Suprapubic skin (tissue), 4 donors: Measurements from ENCODE around the gene TMIGD1. TPM values are rescaled to one million over a fixed set of nuclear protein-coding genes. Genes with fewer than 3 reads are reported as not detected.

Experiments
- DNase-seq, 2 donors: peaks; one replicate each; pipeline ENCODE4 v3.0.0-alpha.2; 2019; ENCODE audit warnings: low spot score in 2 of 2
- H3K27ac ChIP-seq: fragments of 200-600 bp; sonication (generic); one replicate; pipeline ENCODE4 v1.5.1; 2019
- H3K27me3 ChIP-seq: fragments of 200-600 bp; sonication (generic); one replicate; pipeline ENCODE4 v1.5.1; 2019
- H3K36me3 ChIP-seq: fragments of 200-600 bp; sonication (generic); one replicate; pipeline ENCODE4 v1.5.1; 2019
- H3K4me1 ChIP-seq: fragments of 200-600 bp; sonication (generic); one replicate; pipeline ENCODE4 v1.5.1; 2019
- H3K4me3 ChIP-seq: fragments of 200-600 bp; sonication (generic); one replicate; pipeline ENCODE4 v1.5.1; 2019; ENCODE audit warnings: mild to moderate bottlenecking
- H3K9me3 ChIP-seq: fragments of 200-600 bp; sonication (generic); one replicate; pipeline ENCODE4 v1.5.1; 2019
- CTCF ChIP-seq, 2 donors: fragments of 200-600 bp in 1 of 2; fragments of 450-650 bp in 1 of 2; sonication (generic) in 1 of 2; IDR thresholded peaks; one replicate each; pipeline ENCODE4 v1.5.1; 2016 to 2019; ENCODE audit warnings: antibody characterized with exemption in 2 of 2, mild to moderate bottlenecking in 1 of 2, moderate library complexity in 1 of 2
- EP300 ChIP-seq: sonication (generic); formaldehyde crosslinking; IDR thresholded peaks from one replicate; pipeline ENCODE4 v1.6.1; 2017; ENCODE audit warnings: antibody characterized with exemption
- POLR2A ChIP-seq, 2 donors: fragments of 450-650 bp; IDR thresholded peaks; one replicate each; pipeline ENCODE4 v1.6.1; 2017; ENCODE audit warnings: antibody characterized with exemption in 2 of 2, mild to moderate bottlenecking in 2 of 2, moderate library complexity in 2 of 2
- POLR2AphosphoS5 ChIP-seq, 3 donors: sonication (generic); formaldehyde crosslinking; IDR thresholded peaks; one replicate each; pipeline ENCODE4 v1.6.1; 2017; ENCODE audit warnings: antibody characterized with exemption in 3 of 3
- WGBS: methylation state at CpG from one replicate; pipeline ENCODE4 v1.1.5; 2018; 5-methylcytosine and 5-hydroxymethylcytosine counted together
- total RNA-seq, 4 donors: library from RNA; depleted of rRNA; stranded (reverse); fragments of >200 nt; gene quantifications; one replicate each; pipeline ENCODE4 v1.1.0, GENCODE V29; 2016

The TMIGD1 gene
- total RNA-seq, 4 donors from 2014 or later: 0.45 TPM; not detected in 3

GRCh38 chr17:30337393-30337999 is 3.6 kb upstream of the TMIGD1 start:
- no peak for DNase-seq
- Histone ChIP-seq H3K27ac (no peak overlapping the region), H3K9me3 (no peaks in the 10 kb centered on the region), H3K4me3 (no peak overlapping the region), H3K36me3 (no peaks in the 10 kb centered on the region), H3K4me1 (peaks cover 11% of the 10 kb centered on the region), H3K27me3 (no peaks in the 10 kb centered on the region)
- no peak for TF ChIP-seq POLR2AphosphoS5 (IDR thresholded peaks at IDR 0.05)
- no peak for TF ChIP-seq CTCF (IDR thresholded peaks at IDR 0.05)
- TF ChIP-seq EP300: no peak
- no peak for TF ChIP-seq POLR2A (IDR thresholded peaks at IDR 0.05)
- WGBS: 100% methylated on average over 1 of the region's 1 CpG

- 54% methylated on average over 8 of the region's 8 CpGs for WGBS
Measured at GRCh38 chr17:30336369-30337171, 2.7 kb upstream of the TMIGD1 start.

GRCh38 chr17:30334421-30334820 is 564 bp upstream of the TMIGD1 start:
- no peaks in the 10 kb centered on the region for H3K9me3 ChIP-seq
- H3K27ac ChIP-seq: no peak overlapping the region
- no peak for DNase-seq
- H3K27me3 ChIP-seq: no peaks in the 10 kb centered on the region
- WGBS: 88% methylated on average over 4 of the region's 4 CpGs
- TF ChIP-seq CTCF (IDR thresholded peaks at IDR 0.05) (no peak), EP300 (no peak), POLR2A (IDR thresholded peaks at IDR 0.05) (no peak), POLR2AphosphoS5 (IDR thresholded peaks at IDR 0.05) (no peak)
- peaks cover 4% of the 10 kb centered on the region for H3K4me1 ChIP-seq
- no peaks in the 10 kb centered on the region for H3K36me3 ChIP-seq
- H3K4me3 ChIP-seq: no peak overlapping the region

More at GRCh38 chr17:30336369-30337171, 2.7 kb upstream of the TMIGD1 start:
- Histone ChIP-seq H3K4me1 (peaks cover 11% of the 10 kb centered on the region), H3K9me3 (no peaks in the 10 kb centered on the region), H3K27me3 (no peaks in the 10 kb centered on the region), H3K27ac (no peak overlapping the region), H3K4me3 (no peak overlapping the region), H3K36me3 (no peaks in the 10 kb centered on the region)
- TF ChIP-seq POLR2A (IDR thresholded peaks at IDR 0.05): no peak
- peak; percentile 37 to 39 for TF ChIP-seq CTCF (IDR thresholded peaks at IDR 0.05)
- no peak for TF ChIP-seq POLR2AphosphoS5 (IDR thresholded peaks at IDR 0.05)
- DNase-seq: no peak

- Histone ChIP-seq H3K4me1 (peaks cover 4% of the 10 kb centered on the region), H3K27ac (no peak overlapping the region), H3K9me3 (no peaks in the 10 kb centered on the region), H3K4me3 (no peak overlapping the region), H3K27me3 (no peaks in the 10 kb centered on the region), H3K36me3 (no peaks in the 10 kb centered on the region)
- DNase-seq: no peak
- TF ChIP-seq CTCF (IDR thresholded peaks at IDR 0.05) (no peak), EP300 (no peak), POLR2A (IDR thresholded peaks at IDR 0.05) (no peak), POLR2AphosphoS5 (IDR thresholded peaks at IDR 0.05) (no peak)
- WGBS: 41% methylated on average over 4 of the region's 4 CpGs
Measured at GRCh38 chr17:30332057-30332542, 1.8 kb downstream of the TMIGD1 start.

GRCh38 chr17:30326809-30327208 is 7.0 kb downstream of the TMIGD1 start:
- H3K4me1 ChIP-seq: peaks cover 3% of the 10 kb centered on the region
- no peaks in the 10 kb centered on the region for H3K36me3 ChIP-seq
- no peak for TF ChIP-seq CTCF (IDR thresholded peaks at IDR 0.05)
- TF ChIP-seq POLR2A (IDR thresholded peaks at IDR 0.05): no peak
- no peak for TF ChIP-seq EP300
- no peak for TF ChIP-seq POLR2AphosphoS5 (IDR thresholded peaks at IDR 0.05)
- no peaks in the 10 kb centered on the region for H3K9me3 ChIP-seq
- no peak overlapping the region for H3K4me3 ChIP-seq
- no peaks in the 10 kb centered on the region for H3K27me3 ChIP-seq
- DNase-seq: no peak
- 44% methylated on average over 1 of the region's 1 CpG for WGBS
- H3K27ac ChIP-seq: no peak overlapping the region
